ENCODE measurements around the gene TAS2R1.
"Not testable (repeated sequence)": the region's sequence is repeated elsewhere in the genome, so short reads cannot be mapped to it uniquely, and the experiment has no call there.

Gene TAS2R1

DNA sequence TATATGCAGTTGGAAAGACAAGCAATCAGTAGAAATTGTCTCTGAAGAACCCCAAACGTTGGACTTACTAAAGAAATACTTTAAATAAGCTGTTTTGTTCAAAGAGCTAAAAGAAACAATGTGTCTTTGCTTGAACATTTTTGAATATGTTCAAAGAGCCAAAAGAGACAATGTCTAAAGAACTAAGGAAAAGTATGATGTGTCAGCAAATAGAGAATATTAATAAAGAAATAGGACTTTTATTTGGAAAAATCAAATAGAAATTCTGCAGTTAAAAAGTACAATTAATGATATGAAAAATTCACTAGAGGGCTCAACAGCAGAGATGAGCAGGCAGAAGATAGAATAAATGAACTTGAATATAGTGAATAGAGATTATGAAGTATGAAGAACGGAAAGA is 19.2 kb downstream of the TAS2R1 start:
- H3K4me3 ChIP-seq (ENCODE audit: insufficient read depth, low read depth, low read length, poor library complexity, severe bottlenecking) = no peak overlapping the region
- no peak for DNase-seq
- H3K9me3 ChIP-seq (ENCODE audit: control insufficient read depth, low read length) = no peaks in the 10 kb centered on the region
- no peaks in the 10 kb centered on the region for H3K4me1 ChIP-seq (ENCODE audit: control insufficient read depth, insufficient read depth, low read length, poor library complexity, severe bottlenecking)
- no peaks in the 10 kb centered on the region for H3K36me3 ChIP-seq (ENCODE audit: control insufficient read depth, insufficient read depth, low read length)
- no peaks in the 10 kb centered on the region for H3K27me3 ChIP-seq (replicated peaks; ENCODE audit: control insufficient read depth, insufficient read depth, low read length, poor library complexity, severe bottlenecking)
- no peak overlapping the region for H3K27ac ChIP-seq (ENCODE audit: insufficient read depth, low read length, poor library complexity, severe bottlenecking)

DNA sequence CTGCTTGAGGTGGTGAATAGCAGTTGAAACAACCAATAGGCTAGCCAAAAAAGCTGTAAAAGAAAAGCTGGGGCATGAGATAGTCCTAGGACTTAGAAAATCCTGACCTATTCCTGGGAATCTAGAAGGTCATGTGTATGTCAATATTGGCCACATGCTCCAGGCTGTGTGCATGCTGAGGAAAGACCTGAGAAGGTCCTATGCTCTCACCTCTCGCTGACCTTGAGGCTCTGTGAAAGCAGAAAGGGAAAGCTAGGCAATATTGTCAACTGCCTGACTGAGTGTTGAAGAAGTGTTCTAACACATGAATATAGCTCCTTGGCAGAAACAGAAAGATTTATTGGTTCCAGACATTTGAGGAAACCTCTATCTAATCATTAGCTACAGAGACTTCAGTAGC is 19.8 kb downstream of the TAS2R1 start:
- Histone ChIP-seq H3K9me3 (ENCODE audit: control insufficient read depth, low read length) (no peaks in the 10 kb centered on the region), H3K4me3 (ENCODE audit: insufficient read depth, low read depth, low read length, poor library complexity, severe bottlenecking) (no peak overlapping the region), H3K27ac (ENCODE audit: insufficient read depth, low read length, poor library complexity, severe bottlenecking) (no peak overlapping the region), H3K4me1 (ENCODE audit: control insufficient read depth, insufficient read depth, low read length, poor library complexity, severe bottlenecking) (no peaks in the 10 kb centered on the region), H3K27me3 (replicated peaks; ENCODE audit: control insufficient read depth, insufficient read depth, low read length, poor library complexity, severe bottlenecking) (no peaks in the 10 kb centered on the region), H3K36me3 (ENCODE audit: control insufficient read depth, insufficient read depth, low read length) (no peaks in the 10 kb centered on the region)
- no peak for DNase-seq

DNA sequence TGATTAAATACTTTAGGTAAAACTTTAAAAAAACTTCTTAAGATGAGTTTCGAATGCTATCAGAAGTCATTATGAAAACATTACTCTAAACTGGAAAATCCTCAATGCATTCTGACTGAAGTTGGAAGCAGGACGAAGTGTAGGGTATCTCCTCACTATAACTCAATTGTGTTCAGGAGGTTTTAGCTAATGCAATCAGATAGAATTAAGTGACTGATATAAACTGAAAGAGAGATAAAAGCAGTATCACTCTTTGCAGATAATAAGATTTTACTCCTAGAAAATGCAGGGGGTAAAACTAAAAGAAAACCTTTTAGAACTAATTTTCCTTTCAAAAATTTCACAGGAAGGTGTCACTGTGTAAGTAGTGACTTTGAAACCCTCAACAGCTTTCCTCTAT is 22.1 kb downstream of the TAS2R1 start:
- no peak overlapping the region for H3K27ac ChIP-seq (ENCODE audit: insufficient read depth, low read length, poor library complexity, severe bottlenecking)
- H3K9me3 ChIP-seq (ENCODE audit: control insufficient read depth, low read length) = no peaks in the 10 kb centered on the region
- DNase-seq = no peak
- H3K27me3 ChIP-seq (replicated peaks; ENCODE audit: control insufficient read depth, insufficient read depth, low read length, poor library complexity, severe bottlenecking) = no peaks in the 10 kb centered on the region
- H3K4me1 ChIP-seq (ENCODE audit: control insufficient read depth, insufficient read depth, low read length, poor library complexity, severe bottlenecking) = no peaks in the 10 kb centered on the region
- H3K4me3 ChIP-seq (ENCODE audit: insufficient read depth, low read depth, low read length, poor library complexity, severe bottlenecking) = no peak overlapping the region
- no peaks in the 10 kb centered on the region for H3K36me3 ChIP-seq (ENCODE audit: control insufficient read depth, insufficient read depth, low read length)

DNA sequence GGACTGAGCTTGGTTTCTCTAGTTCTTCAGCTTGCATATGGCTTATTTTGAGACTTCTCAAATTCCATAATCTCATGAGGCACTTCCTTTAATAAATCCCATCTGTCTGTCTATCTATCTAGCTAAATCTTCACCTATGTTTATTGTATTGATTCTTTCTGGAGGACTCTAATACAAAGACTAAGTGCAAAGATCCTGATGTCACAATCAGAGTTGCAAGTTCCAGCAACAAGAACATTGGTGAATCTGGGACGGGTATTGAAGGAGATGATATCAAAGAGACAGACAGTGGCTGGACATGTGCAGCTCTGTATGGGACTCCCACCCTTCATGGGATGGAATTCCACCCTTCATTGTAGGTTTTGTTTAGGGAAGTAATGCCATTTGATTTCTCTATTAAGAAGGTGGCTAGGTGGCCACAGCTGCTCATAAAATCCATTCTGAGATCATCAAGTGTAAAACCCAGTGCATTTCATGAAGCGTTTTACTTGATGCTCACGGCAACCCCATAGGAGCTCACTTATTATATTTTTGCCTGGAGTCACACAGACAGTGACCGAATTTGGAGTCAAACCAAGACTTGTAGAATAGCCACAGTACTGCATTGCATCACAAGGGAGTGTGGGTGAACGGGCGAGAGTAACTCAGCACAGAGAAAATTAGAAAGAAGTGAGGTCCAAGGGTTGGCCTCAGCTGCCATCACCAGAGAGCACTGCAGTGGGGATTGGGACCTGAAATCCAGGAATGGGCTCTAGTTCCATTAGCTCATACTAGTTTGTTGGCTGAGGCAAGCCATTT is 24.9 kb downstream of the TAS2R1 start:
- no peaks in the 10 kb centered on the region for H3K27me3 ChIP-seq (replicated peaks; ENCODE audit: control insufficient read depth, insufficient read depth, low read length, poor library complexity, severe bottlenecking)
- H3K4me3 ChIP-seq (ENCODE audit: insufficient read depth, low read depth, low read length, poor library complexity, severe bottlenecking) = no peak overlapping the region
- H3K27ac ChIP-seq (ENCODE audit: insufficient read depth, low read length, poor library complexity, severe bottlenecking) = no peak overlapping the region
- no peaks in the 10 kb centered on the region for H3K4me1 ChIP-seq (ENCODE audit: control insufficient read depth, insufficient read depth, low read length, poor library complexity, severe bottlenecking)
- no peak for DNase-seq
- no peaks in the 10 kb centered on the region for H3K9me3 ChIP-seq (ENCODE audit: control insufficient read depth, low read length)
- no peaks in the 10 kb centered on the region for H3K36me3 ChIP-seq (ENCODE audit: control insufficient read depth, insufficient read depth, low read length)

DNA sequence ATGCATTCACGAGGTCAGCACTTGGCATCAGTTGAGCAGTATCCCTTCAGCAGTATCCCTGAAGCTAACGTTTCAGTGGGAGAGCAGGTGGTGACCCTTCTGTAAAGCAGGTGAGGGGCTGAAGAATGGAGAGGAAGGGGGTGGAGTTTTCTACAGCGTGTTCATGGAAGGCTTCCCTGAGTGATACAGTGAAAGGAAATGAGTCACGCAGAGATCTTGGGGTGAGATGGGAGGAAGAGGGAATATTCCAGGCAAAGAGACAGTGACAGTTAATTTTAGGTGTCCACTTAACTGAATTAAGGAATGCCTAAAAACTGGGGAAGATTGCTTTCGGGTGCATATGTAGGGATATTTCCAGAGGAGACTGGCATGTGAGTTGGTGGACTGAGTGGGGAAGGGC is 25.7 kb downstream of the TAS2R1 start:
- Histone ChIP-seq H3K27me3 (replicated peaks; ENCODE audit: control insufficient read depth, insufficient read depth, low read length, poor library complexity, severe bottlenecking) (no peaks in the 10 kb centered on the region), H3K4me1 (ENCODE audit: control insufficient read depth, insufficient read depth, low read length, poor library complexity, severe bottlenecking) (no peaks in the 10 kb centered on the region), H3K4me3 (ENCODE audit: insufficient read depth, low read depth, low read length, poor library complexity, severe bottlenecking) (no peak overlapping the region), H3K36me3 (ENCODE audit: control insufficient read depth, insufficient read depth, low read length) (no peaks in the 10 kb centered on the region), H3K27ac (ENCODE audit: insufficient read depth, low read length, poor library complexity, severe bottlenecking) (no peak overlapping the region), H3K9me3 (ENCODE audit: control insufficient read depth, low read length) (no peaks in the 10 kb centered on the region)
- no peak for DNase-seq

DNA sequence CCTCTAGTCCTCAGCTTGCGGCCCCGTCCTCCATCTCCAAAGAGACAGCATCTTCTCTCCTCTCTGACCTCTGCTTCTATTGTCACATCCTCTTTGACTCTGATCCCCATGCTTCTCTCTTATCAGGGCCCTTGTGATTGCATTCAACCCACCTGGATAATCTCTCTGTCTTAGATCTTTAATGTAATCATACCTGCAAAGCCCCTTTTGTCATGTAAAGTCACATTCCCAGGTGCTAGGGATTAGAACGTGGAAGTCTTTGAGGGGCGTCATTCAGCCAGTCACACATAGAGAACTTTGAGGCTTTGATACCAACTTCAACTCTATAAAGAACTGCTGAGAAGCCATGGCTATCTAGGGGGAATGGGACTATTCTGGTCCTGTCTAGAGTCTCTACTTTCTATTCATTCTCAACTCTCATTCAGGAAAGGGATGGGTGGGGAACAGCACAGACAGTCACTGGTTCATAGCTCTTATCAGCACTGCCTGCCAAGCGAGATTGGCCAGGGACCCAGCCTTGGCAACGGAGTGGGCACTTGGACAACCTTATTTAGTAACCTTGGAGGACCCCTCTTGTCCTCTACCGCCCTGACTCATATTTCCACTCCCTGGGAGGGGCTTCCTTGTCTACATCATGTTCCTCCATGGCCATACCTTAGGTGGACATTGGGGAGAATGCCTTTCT is 29.0 kb downstream of the TAS2R1 start:
- H3K36me3 ChIP-seq (ENCODE audit: control insufficient read depth, insufficient read depth, low read length) = no peaks in the 10 kb centered on the region
- no peak for DNase-seq
- H3K27me3 ChIP-seq (replicated peaks; ENCODE audit: control insufficient read depth, insufficient read depth, low read length, poor library complexity, severe bottlenecking) = no peaks in the 10 kb centered on the region
- H3K4me1 ChIP-seq (ENCODE audit: control insufficient read depth, insufficient read depth, low read length, poor library complexity, severe bottlenecking) = no peaks in the 10 kb centered on the region
- no peak overlapping the region for H3K27ac ChIP-seq (ENCODE audit: insufficient read depth, low read length, poor library complexity, severe bottlenecking)
- no peak overlapping the region for H3K4me3 ChIP-seq (ENCODE audit: insufficient read depth, low read depth, low read length, poor library complexity, severe bottlenecking)
- H3K9me3 ChIP-seq (ENCODE audit: control insufficient read depth, low read length) = no peaks in the 10 kb centered on the region

DNA sequence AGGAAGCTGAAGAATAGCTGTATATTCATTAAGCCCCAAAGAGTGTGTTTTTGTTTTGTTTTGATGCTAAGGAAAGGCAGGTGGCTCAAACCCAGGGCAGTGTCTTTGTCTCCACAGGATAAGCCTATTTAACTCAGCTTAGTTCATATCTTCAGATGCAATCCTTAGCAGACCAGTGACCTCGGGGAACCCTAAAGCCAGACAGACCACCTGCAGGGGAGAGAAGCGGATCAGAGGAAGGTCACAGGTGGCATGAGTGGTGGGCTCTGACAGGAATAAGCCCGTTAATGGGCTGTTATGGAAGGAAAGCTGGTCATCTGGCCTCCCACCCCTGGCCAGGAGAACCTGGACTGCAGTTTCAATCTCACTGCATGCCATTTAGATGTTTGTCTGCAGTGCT is 30.8 kb downstream of the TAS2R1 start:
- Histone ChIP-seq H3K36me3 (ENCODE audit: control insufficient read depth, insufficient read depth, low read length) (no peaks in the 10 kb centered on the region), H3K9me3 (ENCODE audit: control insufficient read depth, low read length) (no peaks in the 10 kb centered on the region), H3K4me3 (ENCODE audit: insufficient read depth, low read depth, low read length, poor library complexity, severe bottlenecking) (no peak overlapping the region), H3K27ac (ENCODE audit: insufficient read depth, low read length, poor library complexity, severe bottlenecking) (no peak overlapping the region), H3K27me3 (replicated peaks; ENCODE audit: control insufficient read depth, insufficient read depth, low read length, poor library complexity, severe bottlenecking) (no peaks in the 10 kb centered on the region), H3K4me1 (ENCODE audit: control insufficient read depth, insufficient read depth, low read length, poor library complexity, severe bottlenecking) (no peaks in the 10 kb centered on the region)
- no peak for DNase-seq

DNA sequence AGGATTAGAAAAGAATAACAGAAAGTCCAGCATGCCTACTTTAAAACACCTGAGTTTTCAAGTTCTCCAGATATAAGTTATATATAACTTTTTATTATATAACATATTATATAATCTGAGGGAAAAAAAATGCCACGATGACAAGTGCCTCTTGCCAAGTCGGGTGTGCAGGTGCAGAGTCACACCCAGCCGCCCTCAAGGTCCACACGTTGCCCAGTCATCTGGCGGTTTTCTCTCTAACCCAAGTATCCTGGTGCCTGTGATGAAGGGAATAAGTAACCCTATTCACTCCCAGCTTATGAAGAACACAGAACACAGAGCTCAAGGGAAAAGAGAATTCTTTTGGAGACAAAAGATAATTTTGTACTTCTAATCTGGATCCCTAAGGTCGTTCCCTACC is 31.8 kb downstream of the TAS2R1 start:
- H3K9me3 ChIP-seq (ENCODE audit: control insufficient read depth, low read length); H3K36me3 ChIP-seq (ENCODE audit: control insufficient read depth, insufficient read depth, low read length); DNase-seq; H3K4me3 ChIP-seq (ENCODE audit: insufficient read depth, low read depth, low read length, poor library complexity, severe bottlenecking); H3K4me1 ChIP-seq (ENCODE audit: control insufficient read depth, insufficient read depth, low read length, poor library complexity, severe bottlenecking); H3K27ac ChIP-seq (ENCODE audit: insufficient read depth, low read length, poor library complexity, severe bottlenecking); H3K27me3 ChIP-seq (replicated peaks; ENCODE audit: control insufficient read depth, insufficient read depth, low read length, poor library complexity, severe bottlenecking): not testable (repeated sequence)

DNA sequence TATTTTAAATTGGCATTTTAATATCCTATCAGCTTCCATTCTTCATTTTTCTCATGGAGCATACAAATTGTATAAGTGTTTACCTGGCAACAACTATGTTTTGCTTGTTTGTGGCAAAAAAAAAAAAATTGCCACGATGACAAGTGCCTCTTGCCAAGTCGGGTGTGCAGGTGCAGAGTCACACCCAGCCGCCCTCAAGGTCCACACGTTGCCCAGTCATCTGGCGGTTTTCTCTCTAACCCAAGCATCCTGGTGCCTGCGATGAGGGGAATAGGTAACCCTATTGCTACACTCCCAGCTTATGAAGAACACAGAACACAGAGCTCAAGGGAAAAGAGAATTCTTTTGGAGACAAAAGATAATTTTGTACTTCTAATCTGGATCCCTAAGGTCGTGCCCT is 32.8 kb downstream of the TAS2R1 start:
- H3K27me3 ChIP-seq (replicated peaks; ENCODE audit: control insufficient read depth, insufficient read depth, low read length, poor library complexity, severe bottlenecking); H3K9me3 ChIP-seq (ENCODE audit: control insufficient read depth, low read length); H3K4me1 ChIP-seq (ENCODE audit: control insufficient read depth, insufficient read depth, low read length, poor library complexity, severe bottlenecking); DNase-seq; H3K27ac ChIP-seq (ENCODE audit: insufficient read depth, low read length, poor library complexity, severe bottlenecking); H3K36me3 ChIP-seq (ENCODE audit: control insufficient read depth, insufficient read depth, low read length); H3K4me3 ChIP-seq (ENCODE audit: insufficient read depth, low read depth, low read length, poor library complexity, severe bottlenecking): not testable (repeated sequence)

DNA sequence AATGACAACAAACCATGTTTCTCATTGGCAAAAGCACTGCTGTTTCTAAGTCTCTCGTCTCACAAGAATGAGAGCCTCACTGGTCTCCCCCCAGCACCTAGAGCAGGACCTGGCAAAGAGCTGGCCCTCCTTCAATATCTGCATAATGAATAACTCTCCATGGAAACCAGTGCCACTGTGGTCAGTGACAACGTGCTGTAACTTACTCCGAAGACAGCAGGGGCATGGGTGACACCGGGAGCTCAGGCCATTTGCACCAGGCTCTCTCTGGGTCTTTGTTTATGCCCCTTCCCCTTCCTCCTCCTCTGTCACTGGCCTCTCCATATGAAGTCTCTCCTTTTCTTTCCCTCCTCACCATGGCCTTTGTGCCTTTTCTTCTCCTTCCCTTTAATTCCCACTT is 33.3 kb downstream of the TAS2R1 start:
- H3K9me3 ChIP-seq (ENCODE audit: control insufficient read depth, low read length) = no peaks in the 10 kb centered on the region

More for the DNA sequence above, 33.3 kb downstream of the TAS2R1 start:
- Histone ChIP-seq H3K4me3 (ENCODE audit: insufficient read depth, low read depth, low read length, poor library complexity, severe bottlenecking) (no peak overlapping the region), H3K4me1 (ENCODE audit: control insufficient read depth, insufficient read depth, low read length, poor library complexity, severe bottlenecking) (no peaks in the 10 kb centered on the region), H3K27me3 (replicated peaks; ENCODE audit: control insufficient read depth, insufficient read depth, low read length, poor library complexity, severe bottlenecking) (no peaks in the 10 kb centered on the region), H3K27ac (ENCODE audit: insufficient read depth, low read length, poor library complexity, severe bottlenecking) (no peak overlapping the region), H3K36me3 (ENCODE audit: control insufficient read depth, insufficient read depth, low read length) (no peaks in the 10 kb centered on the region)
- DNase-seq = no peak

All from effector memory CD4-positive, alpha-beta T cell (primary cell).